ENCODE measurements around the gene RGS2. TPM values are rescaled to one million over a fixed set of nuclear protein-coding genes. Genes with fewer than 3 reads are reported as not detected.

The RGS2 gene
- total and polyA plus RNA-seq, 2 of the 4 experiments (the other 2 are of a cell fraction): 13.5 to 19.7 TPM

- H4K5ac ChIP-seq (ENCODE audit: low read depth, low read length): 0 out of 2 replicates have a peak overlapping the region, but pooled peaks have one; percentile 28
- peak overlapping the region; percentile 29; the same call in 1 of the 2 replicates for H2AK5ac ChIP-seq (ENCODE audit: low read depth, low read length)
- H2AFZ ChIP-seq (replicated peaks; ENCODE audit: low read length, poor library complexity): no peak overlapping the region
- in situ Hi-C loops (cut with MboI; ENCODE audit: low sequenced_read_pairs): no loop called here
- H3K4me2 ChIP-seq (ENCODE audit: low read depth, low read length): no peak overlapping the region
- H3K4me3 ChIP-seq (ENCODE audit: insufficient read depth, low read depth, low read length): no peak overlapping the region
- H3K36me3 ChIP-seq (ENCODE audit: control insufficient read depth, insufficient read depth, low read length): no peaks in the 10 kb centered on the region
- peaks cover 2% of the 10 kb centered on the region for H3K4me1 ChIP-seq (ENCODE audit: control insufficient read depth, insufficient read depth, low read length)
- DNase-seq (peak; percentile 51), ATAC-seq (ENCODE audit: low read depth) (peak; percentile 84)
- H3K9me3 ChIP-seq (ENCODE audit: control insufficient read depth, insufficient read depth, low read length): no peaks in the 10 kb centered on the region
- no peaks in the 10 kb centered on the region for H3K27me3 ChIP-seq (ENCODE audit: control insufficient read depth, insufficient read depth, low read length)
- no peak overlapping the region for H2AK9ac ChIP-seq (replicated peaks; ENCODE audit: low read depth, low read length, poor library complexity)
- intact Hi-C loops (cut with micrococcal nuclease): no loop called here
- no peak overlapping the region for H3K4ac ChIP-seq (ENCODE audit: low read depth, low read length)
- H2BK20ac ChIP-seq (ENCODE audit: low read depth, low read length): no peak overlapping the region
- ChIA-PET CTCF (no interaction called here), POLR2A (ENCODE audit: unreplicated experiment) (no interaction called here)
- H3K79me1 ChIP-seq (ENCODE audit: low read depth in 1 of 2, low read length in 2 of 2): no peaks in the 10 kb centered on the region
- H3K9ac ChIP-seq (ENCODE audit: low read depth, low read length): no peak overlapping the region
- no peak overlapping the region for H4K91ac ChIP-seq (ENCODE audit: insufficient read depth, low read depth, low read length)
- peak overlapping the region; percentile 73 for H2BK5ac ChIP-seq (ENCODE audit: low read depth, low read length, poor library complexity, severe bottlenecking)
- 0 out of 2 replicates have a peak overlapping the region, but pooled peaks have one; percentile 0 for H3K14ac ChIP-seq (replicated peaks; ENCODE audit: low read depth, low read length)
- no peak overlapping the region for H2BK15ac ChIP-seq (ENCODE audit: low read depth, low read length)
- H3K23ac ChIP-seq (ENCODE audit: low read depth, low read length): no peak overlapping the region
- H3K9me1 ChIP-seq (ENCODE audit: insufficient read depth, low read length): no peaks in the 10 kb centered on the region
- TF ChIP-seq NFE2L2 (IDR thresholded peaks at IDR 0.05; ENCODE audit: low read depth, low read length): no peak
- 0 out of 2 replicates have a peak, but pooled peaks have one; percentile 12 for TF ChIP-seq CEBPB (IDR thresholded peaks at IDR 0.05; ENCODE audit: low read depth, low read length)
- 83% methylated on average over 1 of the region's 2 CpGs; no CpG with 5 or more reads in 1 of the 2 experiments for WGBS, 2 experiments (ENCODE audit: extremely low coverage in 2 of 2, insufficient read length in 1 of 2)
- H3K27ac ChIP-seq (ENCODE audit: insufficient read depth, low read length): no peak overlapping the region
- peak overlapping the region; percentile 30; the same call in 1 of the 2 replicates for H2BK120ac ChIP-seq (ENCODE audit: low read depth, low read length)
- dilution Hi-C loops (cut with HindIII; ENCODE audit: low sequenced_read_pairs, unreplicated experiment): no loop called here
- no peak overlapping the region for H4K8ac ChIP-seq (ENCODE audit: low read depth in 2 of 2, low read length in 2 of 2)
- H4K20me1 ChIP-seq (ENCODE audit: insufficient read depth, low read length): no peaks in the 10 kb centered on the region
- no peak overlapping the region for H3K56ac ChIP-seq (ENCODE audit: extremely low read depth, insufficient read depth, low read length)
- no TSS peak for BruUV-seq (replicated peaks)
- no peak overlapping the region for H3K18ac ChIP-seq (ENCODE audit: low read depth, low read length)
Measured at GRCh38 chr1:192793983-192794767, 14.7 kb upstream of the RGS2 start.
